ENCODE data around the gene ACSM3.
A peak's percentile ranks its signal among the peaks of the same experiment; 100 is the strongest.

- peak in 3 of 6 experiments; percentile 9 to 28 (median 26) for TF ChIP-seq CTCF (IDR thresholded peaks at IDR 0.05)
- peak; percentile 76 to 77 for TF ChIP-seq POLR2A (IDR thresholded peaks at IDR 0.05)
Measured at GRCh38 chr16:20741554-20742285, 22.1 kb upstream of the ACSM3 start, which contains the start of gene THUMPD1.
